ENCODE measurements around the gene BCL11A. TPM values are rescaled to one million over a fixed set of nuclear protein-coding genes. Genes with fewer than 3 reads are reported as not detected.

BCL11A gene
- total and polyA plus RNA-seq, 4 donors: 0.08 to 8.5 (median 0.47) TPM

DNA sequence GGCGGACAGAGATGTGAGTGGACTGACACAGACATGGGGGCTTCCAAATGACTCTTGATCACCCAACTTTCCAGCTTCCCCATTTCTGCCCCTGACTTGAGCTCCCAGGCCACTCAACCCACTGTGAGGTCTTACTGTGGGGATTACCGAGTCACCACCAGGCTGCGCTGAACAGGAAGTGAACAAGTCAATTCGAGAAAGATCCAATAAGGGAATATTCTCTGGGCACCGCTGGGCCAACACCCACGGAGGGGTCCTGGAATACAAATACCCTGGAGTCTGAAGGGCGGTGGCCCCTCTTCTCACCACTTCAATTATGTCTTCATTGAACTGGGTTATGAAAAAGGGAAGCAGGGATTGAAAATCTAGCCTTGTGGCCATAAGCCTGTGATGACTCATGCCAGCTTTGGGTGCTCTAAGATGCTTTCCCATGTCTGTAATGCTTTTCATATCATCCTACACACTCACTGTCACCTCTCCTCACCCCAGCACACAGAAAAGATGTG lies 37.7 kb downstream of the BCL11A start:
- Histone ChIP-seq H3K4me3 (ENCODE audit: low read depth in 1 of 3, low read length in 3 of 3) (no peak overlapping the region), H3K9ac (ENCODE audit: low read depth in 1 of 2, low read length in 2 of 2) (no peak overlapping the region), H3K4me1 (ENCODE audit: control insufficient read depth in 4 of 4, insufficient read depth in 4 of 4, low read length in 3 of 4) (no peaks in the 10 kb centered on the region), H3K27me3 (ENCODE audit: control insufficient read depth in 4 of 4, insufficient read depth in 4 of 4, low read length in 3 of 4) (no peaks in the 10 kb centered on the region), H3K27ac (ENCODE audit: low read depth in 1 of 2, low read length in 2 of 2) (no peak overlapping the region), H3K36me3 (ENCODE audit: control insufficient read depth in 4 of 4, insufficient read depth in 3 of 4, low read depth in 1 of 4, low read length in 3 of 4) (no peaks in the 10 kb centered on the region), H3K9me3 (ENCODE audit: control insufficient read depth in 4 of 4, low read length in 3 of 4) (no peaks in the 10 kb centered on the region)
- DNase-seq (ENCODE audit: low spot score): no peak
- TF ChIP-seq YY1 (IDR thresholded peaks at IDR 0.05) (no peak), HNF4G (IDR thresholded peaks at IDR 0.05) (no peak), TAF1 (conservative IDR thresholded peaks at IDR 0.05) (no peak), HNF4A (conservative IDR thresholded peaks at IDR 0.05) (no peak), NR2F2 (IDR thresholded peaks at IDR 0.05) (no peak), GABPA (IDR thresholded peaks at IDR 0.05 in 1 of 2, conservative IDR thresholded peaks at IDR 0.05 in 1 of 2) (no peak), JUND (IDR thresholded peaks at IDR 0.05) (no peak), RXRA (IDR thresholded peaks at IDR 0.05) (no peak), FOXA1 (IDR thresholded peaks at IDR 0.05) (no peak), EGR1 (IDR thresholded peaks at IDR 0.05; ENCODE audit: low read depth in 2 of 2) (no peak), SP1 (IDR thresholded peaks at IDR 0.05) (no peak), FOXA2 (IDR thresholded peaks at IDR 0.05) (no peak), RAD21 (IDR thresholded peaks at IDR 0.05) (no peak)
- TF ChIP-seq, protein P1, sequence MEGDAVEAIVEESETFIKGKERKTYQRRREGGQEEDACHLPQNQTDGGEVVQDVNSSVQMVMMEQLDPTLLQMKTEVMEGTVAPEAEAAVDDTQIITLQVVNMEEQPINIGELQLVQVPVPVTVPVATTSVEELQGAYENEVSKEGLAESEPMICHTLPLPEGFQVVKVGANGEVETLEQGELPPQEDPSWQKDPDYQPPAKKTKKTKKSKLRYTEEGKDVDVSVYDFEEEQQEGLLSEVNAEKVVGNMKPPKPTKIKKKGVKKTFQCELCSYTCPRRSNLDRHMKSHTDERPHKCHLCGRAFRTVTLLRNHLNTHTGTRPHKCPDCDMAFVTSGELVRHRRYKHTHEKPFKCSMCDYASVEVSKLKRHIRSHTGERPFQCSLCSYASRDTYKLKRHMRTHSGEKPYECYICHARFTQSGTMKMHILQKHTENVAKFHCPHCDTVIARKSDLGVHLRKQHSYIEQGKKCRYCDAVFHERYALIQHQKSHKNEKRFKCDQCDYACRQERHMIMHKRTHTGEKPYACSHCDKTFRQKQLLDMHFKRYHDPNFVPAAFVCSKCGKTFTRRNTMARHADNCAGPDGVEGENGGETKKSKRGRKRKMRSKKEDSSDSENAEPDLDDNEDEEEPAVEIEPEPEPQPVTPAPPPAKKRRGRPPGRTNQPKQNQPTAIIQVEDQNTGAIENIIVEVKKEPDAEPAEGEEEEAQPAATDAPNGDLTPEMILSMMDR (IDR thresholded peaks at IDR 0.05; ENCODE audit: low read depth, low read length, missing input control): no peak
- TF ChIP-seq, protein P2, sequence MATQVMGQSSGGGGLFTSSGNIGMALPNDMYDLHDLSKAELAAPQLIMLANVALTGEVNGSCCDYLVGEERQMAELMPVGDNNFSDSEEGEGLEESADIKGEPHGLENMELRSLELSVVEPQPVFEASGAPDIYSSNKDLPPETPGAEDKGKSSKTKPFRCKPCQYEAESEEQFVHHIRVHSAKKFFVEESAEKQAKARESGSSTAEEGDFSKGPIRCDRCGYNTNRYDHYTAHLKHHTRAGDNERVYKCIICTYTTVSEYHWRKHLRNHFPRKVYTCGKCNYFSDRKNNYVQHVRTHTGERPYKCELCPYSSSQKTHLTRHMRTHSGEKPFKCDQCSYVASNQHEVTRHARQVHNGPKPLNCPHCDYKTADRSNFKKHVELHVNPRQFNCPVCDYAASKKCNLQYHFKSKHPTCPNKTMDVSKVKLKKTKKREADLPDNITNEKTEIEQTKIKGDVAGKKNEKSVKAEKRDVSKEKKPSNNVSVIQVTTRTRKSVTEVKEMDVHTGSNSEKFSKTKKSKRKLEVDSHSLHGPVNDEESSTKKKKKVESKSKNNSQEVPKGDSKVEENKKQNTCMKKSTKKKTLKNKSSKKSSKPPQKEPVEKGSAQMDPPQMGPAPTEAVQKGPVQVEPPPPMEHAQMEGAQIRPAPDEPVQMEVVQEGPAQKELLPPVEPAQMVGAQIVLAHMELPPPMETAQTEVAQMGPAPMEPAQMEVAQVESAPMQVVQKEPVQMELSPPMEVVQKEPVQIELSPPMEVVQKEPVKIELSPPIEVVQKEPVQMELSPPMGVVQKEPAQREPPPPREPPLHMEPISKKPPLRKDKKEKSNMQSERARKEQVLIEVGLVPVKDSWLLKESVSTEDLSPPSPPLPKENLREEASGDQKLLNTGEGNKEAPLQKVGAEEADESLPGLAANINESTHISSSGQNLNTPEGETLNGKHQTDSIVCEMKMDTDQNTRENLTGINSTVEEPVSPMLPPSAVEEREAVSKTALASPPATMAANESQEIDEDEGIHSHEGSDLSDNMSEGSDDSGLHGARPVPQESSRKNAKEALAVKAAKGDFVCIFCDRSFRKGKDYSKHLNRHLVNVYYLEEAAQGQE (IDR thresholded peaks at IDR 0.05): no peak
- TF ChIP-seq, protein P3, sequence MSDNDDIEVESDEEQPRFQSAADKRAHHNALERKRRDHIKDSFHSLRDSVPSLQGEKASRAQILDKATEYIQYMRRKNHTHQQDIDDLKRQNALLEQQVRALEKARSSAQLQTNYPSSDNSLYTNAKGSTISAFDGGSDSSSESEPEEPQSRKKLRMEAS (IDR thresholded peaks at IDR 0.05): no peak
- TF ChIP-seq, protein P4, sequence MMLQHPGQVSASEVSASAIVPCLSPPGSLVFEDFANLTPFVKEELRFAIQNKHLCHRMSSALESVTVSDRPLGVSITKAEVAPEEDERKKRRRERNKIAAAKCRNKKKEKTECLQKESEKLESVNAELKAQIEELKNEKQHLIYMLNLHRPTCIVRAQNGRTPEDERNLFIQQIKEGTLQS (IDR thresholded peaks at IDR 0.05): no peak
- TF ChIP-seq, protein P5, sequence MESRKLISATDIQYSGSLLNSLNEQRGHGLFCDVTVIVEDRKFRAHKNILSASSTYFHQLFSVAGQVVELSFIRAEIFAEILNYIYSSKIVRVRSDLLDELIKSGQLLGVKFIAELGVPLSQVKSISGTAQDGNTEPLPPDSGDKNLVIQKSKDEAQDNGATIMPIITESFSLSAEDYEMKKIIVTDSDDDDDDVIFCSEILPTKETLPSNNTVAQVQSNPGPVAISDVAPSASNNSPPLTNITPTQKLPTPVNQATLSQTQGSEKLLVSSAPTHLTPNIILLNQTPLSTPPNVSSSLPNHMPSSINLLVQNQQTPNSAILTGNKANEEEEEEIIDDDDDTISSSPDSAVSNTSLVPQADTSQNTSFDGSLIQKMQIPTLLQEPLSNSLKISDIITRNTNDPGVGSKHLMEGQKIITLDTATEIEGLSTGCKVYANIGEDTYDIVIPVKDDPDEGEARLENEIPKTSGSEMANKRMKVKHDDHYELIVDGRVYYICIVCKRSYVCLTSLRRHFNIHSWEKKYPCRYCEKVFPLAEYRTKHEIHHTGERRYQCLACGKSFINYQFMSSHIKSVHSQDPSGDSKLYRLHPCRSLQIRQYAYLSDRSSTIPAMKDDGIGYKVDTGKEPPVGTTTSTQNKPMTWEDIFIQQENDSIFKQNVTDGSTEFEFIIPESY (IDR thresholded peaks at IDR 0.05): no peak
- 83% methylated on average over 7 of the region's 7 CpGs for WGBS

Data from liver (tissue), 9 donors.